G401 (cell line): ENCODE results near the gene AHSA1. TPM values are rescaled to one million over a fixed set of nuclear protein-coding genes. Genes with fewer than 3 reads are reported as not detected.
"Not testable (repeated sequence)": the region's sequence is repeated elsewhere in the genome, so short reads cannot be mapped to it uniquely, and the experiment has no call there.

Experiments
- DNase-seq: peaks from one replicate; pipeline ENCODE4 v3.0.0-alpha.2; 2015; ENCODE audit warnings: low spot score
- in situ Hi-C: cut with HindIII; loops from 2 replicates; pipeline ENCODE4 v1.10.0; 2016; ENCODE audit warnings: low sequenced_read_pairs, mixed read lengths
- total RNA-seq: library from RNA; depleted of rRNA; stranded (reverse); fragments of >200 nt; shearing (Covaris generic); gene quantifications from 2 replicates; pipeline ENCODE4 v1.2.3, GENCODE V29; 2014; rRNA removed

Gene AHSA1
- total RNA-seq, result 141 and 215 TPM in 2 replicates

- in situ Hi-C loops, result loop anchor here (5.0 kb wide), 1 partner anchor 105 kb away; no protein-coding TSS in a partner anchor
- DNase-seq, result peak; percentile 100
Measured at GRCh38 chr14:77457522-77458248, at the start of gene AHSA1, which contains the start of gene VIPAS39. AHSA1 (plus strand) TSS chr14:77458093; CDS start chr14:77458190, 97 bp downstream. VIPAS39 (minus strand) TSS chr14:77457601; CDS start chr14:77454102, 3,499 bp downstream.

DNA sequence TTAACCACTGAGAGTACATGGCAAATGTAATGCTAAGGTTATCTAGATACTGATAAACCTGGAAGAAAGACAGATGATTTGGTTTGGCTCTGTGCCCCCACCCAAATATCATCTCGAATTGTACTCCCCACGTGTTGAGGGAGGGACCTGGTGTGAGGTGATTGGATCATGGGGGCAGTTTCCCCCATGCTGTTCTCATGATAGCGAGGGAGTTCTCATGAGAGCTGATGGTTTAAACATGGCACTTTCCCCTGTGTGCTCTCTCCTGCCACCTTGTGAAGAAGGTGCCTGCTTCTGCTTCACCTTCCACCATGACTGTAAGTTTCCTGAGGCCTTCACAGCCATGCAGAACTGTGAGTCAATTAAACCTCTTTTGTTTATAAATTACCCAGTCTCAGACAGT is 48.8 kb upstream of the AHSA1 start:
- in situ Hi-C loops, result no loop called here
- peak; percentile 8 for DNase-seq

DNA sequence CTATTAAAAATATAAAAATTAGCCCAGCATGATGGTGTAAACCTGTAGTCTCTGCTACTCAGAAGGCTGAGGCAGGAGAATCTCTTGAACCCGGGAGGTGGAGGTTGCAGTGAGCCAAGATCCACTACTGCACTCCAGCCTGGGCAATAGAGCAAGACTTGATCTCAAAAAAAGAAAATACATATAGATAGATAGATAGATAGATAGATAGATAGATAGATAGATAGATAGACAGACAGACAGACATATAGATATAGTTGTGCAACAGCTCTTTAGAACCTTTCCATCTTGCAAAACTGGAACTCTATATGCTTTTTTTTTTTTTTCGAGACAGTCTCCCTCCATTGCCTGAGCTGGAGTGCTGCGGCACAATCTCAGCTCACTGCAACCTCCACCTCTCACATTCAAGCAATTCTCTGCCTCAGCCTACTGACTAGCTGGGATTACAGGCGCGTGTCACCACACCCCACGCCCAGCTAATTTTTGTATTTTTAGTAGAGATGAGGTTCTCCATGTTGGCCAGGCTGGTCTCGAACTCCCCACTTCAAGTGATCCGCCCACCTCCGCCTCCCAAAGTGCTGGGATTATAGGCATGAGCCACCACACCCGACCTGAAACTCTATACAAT is 42.4 kb upstream of the AHSA1 start:
- DNase-seq, in situ Hi-C loops: not testable (repeated sequence)

- in situ Hi-C loops, result not testable (repeated sequence)
Measured at GRCh38 chr14:77416098-77416497, 41.8 kb upstream of the AHSA1 start.

GRCh38 chr14:77416836-77417235 is 41.1 kb upstream of the AHSA1 start:
- DNase-seq, result no peak
- in situ Hi-C loops, result no loop called here

More at GRCh38 chr14:77416098-77416497, 41.8 kb upstream of the AHSA1 start:
- not testable (repeated sequence) for DNase-seq

- in situ Hi-C loops, result no loop called here
Measured at GRCh38 chr14:77421201-77421600, 36.7 kb upstream of the AHSA1 start.

GRCh38 chr14:77423423-77423822 is 34.5 kb upstream of the AHSA1 start, which contains the start of gene NOXRED1:
NOXRED1 (minus strand) TSS chr14:77423523; CDS start chr14:77422889, 634 bp downstream.
- no peak for DNase-seq
- in situ Hi-C loops, result no loop called here

More at GRCh38 chr14:77421201-77421600, 36.7 kb upstream of the AHSA1 start:
- DNase-seq, result no peak

- in situ Hi-C loops, result no loop called here
- no peak for DNase-seq
Measured at GRCh38 chr14:77424862-77425261, 33.0 kb upstream of the AHSA1 start.

GRCh38 chr14:77426396-77426795 is 31.5 kb upstream of the AHSA1 start:
- in situ Hi-C loops, result no loop called here
- DNase-seq, result no peak

DNA sequence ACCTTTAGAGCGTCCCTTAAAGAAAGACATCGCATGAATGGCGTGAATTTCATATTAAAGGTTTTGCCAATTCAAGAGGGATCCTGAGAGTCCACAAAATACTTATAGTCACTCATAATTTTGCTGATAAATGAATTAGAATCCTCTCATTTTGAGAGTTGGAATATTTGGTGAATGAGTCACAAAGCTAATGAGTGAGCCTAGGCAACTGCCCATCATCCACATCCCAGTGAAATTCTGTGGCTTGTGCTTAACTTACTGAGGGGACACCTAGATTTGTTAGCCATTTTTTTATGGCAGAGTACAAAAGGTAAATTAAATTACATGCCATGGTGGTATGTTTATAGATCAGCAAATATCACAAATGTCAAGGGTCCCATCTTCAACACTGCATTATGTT is 21.9 kb upstream of the AHSA1 start:
- DNase-seq, result no peak
- in situ Hi-C loops, result no loop called here

GRCh38 chr14:77438596-77438995 is 19.3 kb upstream of the AHSA1 start:
- in situ Hi-C loops, result no loop called here
- DNase-seq, result no peak

DNA sequence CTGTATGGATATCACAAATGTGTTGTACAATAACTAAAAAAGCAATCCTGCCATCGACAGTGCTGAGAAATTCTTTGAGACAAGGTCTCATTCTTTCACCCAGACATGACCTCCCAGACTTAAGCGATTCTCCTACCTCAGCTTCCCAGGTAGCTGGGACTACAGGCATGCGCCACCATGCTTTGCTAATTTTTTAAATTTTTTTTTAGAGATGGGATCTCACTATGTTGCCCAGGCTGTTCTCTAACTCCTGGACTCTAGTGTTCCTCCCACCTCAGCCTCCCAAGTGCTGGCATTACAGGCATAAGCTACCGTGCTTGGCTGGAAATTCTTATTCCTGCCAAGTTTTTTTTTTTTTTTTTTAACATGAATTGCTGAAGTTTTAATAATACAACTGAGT is 18.0 kb upstream of the AHSA1 start:
- no peak for DNase-seq
- in situ Hi-C loops, result no loop called here

GRCh38 chr14:77442196-77442595 is 15.7 kb upstream of the AHSA1 start:
- in situ Hi-C loops, result no loop called here
- no peak for DNase-seq

DNA sequence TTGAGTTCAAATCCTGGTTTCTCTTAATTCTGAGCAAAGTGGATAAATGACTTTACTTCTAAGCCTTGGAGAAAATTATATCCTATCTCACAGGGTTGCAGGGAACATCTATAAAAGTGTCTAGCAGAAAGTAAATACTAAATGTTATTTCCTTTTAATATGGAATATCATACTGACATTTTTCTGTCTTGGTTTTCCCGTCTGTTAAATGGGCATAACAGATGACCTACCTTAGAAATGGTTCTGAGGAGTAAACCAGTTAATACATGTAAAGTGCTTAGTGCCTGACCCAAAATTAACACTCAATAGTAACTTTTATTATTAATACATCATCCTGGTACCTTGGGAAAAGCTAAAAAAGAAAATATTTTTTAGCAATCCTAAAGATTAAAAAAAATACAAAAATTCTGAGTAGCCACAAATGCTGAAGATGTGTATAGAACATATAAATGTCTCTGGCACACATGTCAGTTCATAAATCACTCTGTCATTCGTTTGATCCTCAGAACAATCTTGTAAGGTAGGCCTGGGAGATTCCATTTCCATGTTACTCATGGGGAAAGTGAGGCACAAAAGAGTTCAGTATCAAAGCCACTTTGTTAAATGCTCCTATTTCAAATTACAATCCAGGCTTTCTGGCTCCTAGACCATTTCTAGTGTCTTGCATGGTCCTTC is 1.8 kb upstream of the AHSA1 start:
- in situ Hi-C loops, result loop anchor here (5.0 kb wide), 1 partner anchor 104 kb away; no protein-coding TSS in a partner anchor
- DNase-seq, result no peak

DNA sequence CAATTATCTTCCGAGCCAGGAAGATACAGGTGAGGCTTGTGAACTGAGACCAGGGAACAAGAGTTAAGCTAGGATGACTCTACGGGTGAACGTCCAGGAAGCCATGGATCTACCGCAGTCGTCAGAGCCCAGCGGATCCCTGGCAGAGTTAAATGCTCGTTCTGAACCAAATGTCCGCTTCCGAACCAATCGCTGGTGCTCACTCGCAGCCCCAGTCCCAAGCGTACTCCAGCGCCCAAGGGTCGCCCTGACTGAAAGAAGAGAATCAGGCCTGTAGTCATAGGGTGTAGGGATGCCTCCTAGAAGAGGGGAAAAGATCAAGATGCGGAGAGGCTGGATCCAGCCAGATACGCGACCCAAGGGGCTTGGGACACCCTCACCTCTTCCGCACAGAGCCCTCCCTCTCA is 775 bp upstream of the AHSA1 start:
- DNase-seq, result no peak
- in situ Hi-C loops, result loop anchor here (5.0 kb wide), 1 partner anchor 105 kb away; no protein-coding TSS in a partner anchor

- DNase-seq, result peak; percentile 37
- in situ Hi-C loops, result loop anchor here (5.0 kb wide), 1 partner anchor 106 kb away; no protein-coding TSS in a partner anchor
Measured at GRCh38 chr14:77458249-77458950, 507 bp downstream of the AHSA1 start.

DNA sequence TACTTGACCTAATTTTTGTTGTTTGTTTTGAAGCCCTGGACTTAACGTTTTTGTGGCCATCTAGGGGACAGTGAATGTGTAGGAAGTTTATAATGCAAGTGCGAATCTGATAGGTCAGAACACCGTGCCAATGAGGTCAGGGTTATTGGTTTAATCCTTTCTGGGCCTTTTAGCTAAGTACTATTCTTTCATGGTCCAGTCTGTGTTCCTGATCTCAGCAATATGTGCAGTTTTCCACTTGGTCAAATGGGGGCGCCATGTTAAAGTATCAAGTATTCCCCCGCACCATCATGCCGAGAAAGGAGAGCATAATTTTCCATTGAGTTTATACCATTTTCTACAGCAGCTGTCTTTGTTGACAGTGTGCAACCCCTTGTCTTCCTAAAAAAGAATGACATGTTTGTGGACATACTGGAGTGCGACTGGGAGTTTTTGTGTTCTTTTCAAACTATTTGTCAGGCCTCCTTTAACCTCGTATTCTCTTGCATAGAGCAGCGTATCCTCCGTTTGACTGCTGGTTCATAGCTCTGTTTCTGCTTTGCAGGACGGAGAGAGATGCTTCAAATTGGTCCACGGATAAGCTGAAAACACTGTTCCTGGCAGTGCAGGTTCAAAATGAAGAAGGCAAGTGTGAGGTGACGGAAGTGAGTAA is 1.3 kb downstream of the AHSA1 start:
- in situ Hi-C loops, result loop anchor here (5.0 kb wide), 1 partner anchor 107 kb away; no protein-coding TSS in a partner anchor
- DNase-seq, result peak; percentile 47

- no peak for DNase-seq
- in situ Hi-C loops, result no loop called here
Measured at GRCh38 chr14:77467801-77468200, 9.9 kb downstream of the AHSA1 start.
